SK-N-SH treated with all-trans-retinoic acid at 6 μM for 48 hours (cell line): Measurements from ENCODE around the gene ZFP2.

Source experiments
- ATAC-seq: fragments of 200-7000 bp; cut with Tn5 transposase; 3 replicates; pipeline ENCODE4 v1.9.1; 2020; ENCODE audit warnings: mild to moderate bottlenecking, moderate library complexity
- ARNTL ChIP-seq: fragments of 450-650 bp; formaldehyde crosslinking; IDR thresholded peaks from 2 replicates; pipeline ENCODE4 v1.5.0; 2020; ENCODE audit warnings: low read depth, mild to moderate bottlenecking, moderate library complexity, borderline replicate concordance
- BACH2 ChIP-seq: fragments of 250-450 bp; sonication (Bioruptor Pico); IDR thresholded peaks from 2 replicates; pipeline ENCODE4 v1.9.0; 2021; ENCODE audit warnings: mild to moderate bottlenecking, borderline replicate concordance
- CSDC2 ChIP-seq: fragments of 250-450 bp; sonication (Bioruptor Pico); IDR thresholded peaks from 2 replicates; pipeline ENCODE4 v1.5.0; 2020; ENCODE audit warnings: mild to moderate bottlenecking, moderate library complexity
- ESRRG ChIP-seq: fragments of 250-450 bp; sonication (Bioruptor Pico); IDR thresholded peaks from 2 replicates; pipeline ENCODE4 v1.6.1; 2021; ENCODE audit warnings: mild to moderate bottlenecking
- GLIS3 ChIP-seq: fragments of 250-450 bp; sonication (Bioruptor Pico); IDR thresholded peaks from 2 replicates; pipeline ENCODE4 v1.5.0; 2020; ENCODE audit warnings: mild to moderate bottlenecking, moderate library complexity
- PPARA ChIP-seq: fragments of 250-450 bp; sonication (Bioruptor Pico); IDR thresholded peaks from 2 replicates; pipeline ENCODE4 v1.5.0; 2020; ENCODE audit warnings: mild to moderate bottlenecking, borderline replicate concordance
- RARB ChIP-seq: fragments of 250-450 bp; sonication (Bioruptor Pico); IDR thresholded peaks from 2 replicates; pipeline ENCODE4 v1.8.0; 2021; ENCODE audit warnings: mild to moderate bottlenecking, moderate library complexity
- SNAI2 ChIP-seq: fragments of 250-450 bp; sonication (Bioruptor Pico); IDR thresholded peaks from 2 replicates; pipeline ENCODE4 v1.5.0; 2020; ENCODE audit warnings: mild to moderate bottlenecking, moderate library complexity
- TCF4 ChIP-seq: fragments of 250-450 bp; sonication (Bioruptor Pico); IDR thresholded peaks from 2 replicates; pipeline ENCODE4 v1.8.0; 2021; ENCODE audit warnings: mild to moderate bottlenecking, moderate library complexity, borderline replicate concordance
- TOX ChIP-seq: fragments of 250-450 bp; sonication (Bioruptor Pico); IDR thresholded peaks from 2 replicates; pipeline ENCODE4 v1.8.0; 2021; ENCODE audit warnings: mild to moderate bottlenecking, moderate library complexity, borderline replicate concordance
- ZC3H10 ChIP-seq: fragments of 250-450 bp; sonication (Bioruptor Pico); IDR thresholded peaks from 2 replicates; pipeline ENCODE4 v1.5.1; 2021; ENCODE audit warnings: mild to moderate bottlenecking, moderate library complexity
- ZFP30 ChIP-seq: fragments of 450-650 bp; formaldehyde crosslinking; IDR thresholded peaks from 2 replicates; pipeline ENCODE4 v1.5.0; 2022; ENCODE audit warnings: mild to moderate bottlenecking, moderate library complexity
- ZNF565 ChIP-seq: fragments of 450-650 bp; formaldehyde crosslinking; conservative IDR thresholded peaks from 2 replicates; pipeline ENCODE4 v1.5.0; 2020; ENCODE audit warnings: low read depth, mild to moderate bottlenecking, moderate library complexity
- ZNF70 ChIP-seq: fragments of 450-650 bp; formaldehyde crosslinking; IDR thresholded peaks from 2 replicates; pipeline ENCODE4 v1.5.0; 2020; ENCODE audit warnings: mild to moderate bottlenecking, moderate library complexity
- ZNF8 ChIP-seq: fragments of 450-650 bp; formaldehyde crosslinking; IDR thresholded peaks from 2 replicates; pipeline ENCODE4 v1.5.0; 2020; ENCODE audit warnings: mild to moderate bottlenecking, moderate library complexity
- TF ChIP-seq, protein P1 (sequence below): fragments of 250-450 bp; sonication (Bioruptor Pico); IDR thresholded peaks from 2 replicates; pipeline ENCODE4 v1.5.1; 2020; ENCODE audit warnings: low read depth, mild to moderate bottlenecking, moderate library complexity
- TF ChIP-seq, protein P2 (sequence below): fragments of 250-450 bp; sonication (Bioruptor Pico); IDR thresholded peaks from 2 replicates; pipeline ENCODE4 v1.5.0; 2020; ENCODE audit warnings: mild to moderate bottlenecking, moderate library complexity
- TF ChIP-seq, protein P3 (sequence below): fragments of 250-450 bp; sonication (Bioruptor Pico); IDR thresholded peaks from 2 replicates; pipeline ENCODE4 v1.8.0; 2021; ENCODE audit warnings: low read depth, mild to moderate bottlenecking, moderate library complexity, borderline replicate concordance
- TF ChIP-seq, protein P4 (sequence below): fragments of 250-450 bp; sonication (Bioruptor Pico); IDR thresholded peaks from 2 replicates; pipeline ENCODE4 v1.8.0; 2020; ENCODE audit warnings: mild to moderate bottlenecking, moderate library complexity, borderline replicate concordance

Gene ZFP2

DNA sequence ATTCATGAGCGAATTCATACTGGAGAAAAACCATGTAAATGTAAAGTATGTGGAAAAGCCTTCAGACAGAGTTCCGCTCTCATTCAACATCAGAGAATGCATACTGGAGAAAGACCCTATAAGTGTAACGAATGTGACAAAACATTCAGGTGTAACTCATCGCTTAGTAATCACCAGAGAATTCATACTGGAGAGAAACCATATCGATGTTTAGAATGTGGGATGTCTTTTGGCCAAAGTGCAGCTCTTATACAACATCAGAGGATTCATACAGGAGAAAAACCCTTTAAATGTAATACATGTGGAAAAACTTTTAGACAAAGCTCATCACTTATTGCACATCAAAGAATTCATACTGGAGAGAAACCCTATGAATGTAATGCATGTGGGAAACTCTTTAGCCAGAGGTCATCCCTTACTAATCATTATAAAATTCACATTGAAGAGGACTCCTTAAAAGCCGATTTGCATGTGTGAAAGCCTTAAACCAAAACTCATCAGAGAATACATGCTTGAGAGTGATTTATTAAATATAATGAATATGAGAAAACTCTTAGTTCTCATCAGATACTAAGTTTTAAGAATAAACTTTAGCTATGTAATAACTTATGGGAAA is 11.8 kb upstream of the ZFP2 start:
- TF ChIP-seq ESRRG (CRISPR knock-in tag) = no peak
- TF ChIP-seq PPARA (CRISPR knock-in tag) = no peak
- TF ChIP-seq, all 23 proteins: peak for 0
- no peak for ATAC-seq

DNA sequence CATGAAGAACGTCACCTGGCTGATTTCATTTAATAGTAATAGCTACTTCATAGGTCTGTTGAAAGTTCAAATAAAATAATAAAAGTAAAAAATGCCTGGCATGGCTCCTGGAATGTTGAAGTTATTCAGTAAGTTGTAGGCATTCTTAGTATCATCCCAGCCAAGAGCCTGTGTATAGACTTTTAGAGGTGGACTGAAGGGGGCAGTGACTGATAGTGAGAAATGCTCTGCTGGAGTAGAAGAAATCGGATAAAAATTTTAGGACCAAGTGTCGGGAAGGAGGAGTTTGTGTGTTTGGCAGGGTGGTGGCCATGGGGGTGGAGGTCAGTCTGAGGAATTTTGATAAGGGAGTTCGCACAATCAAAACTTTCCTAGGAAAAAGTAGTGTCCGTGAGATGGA is 3.6 kb downstream of the ZFP2 start:
- TF ChIP-seq, protein P1, sequence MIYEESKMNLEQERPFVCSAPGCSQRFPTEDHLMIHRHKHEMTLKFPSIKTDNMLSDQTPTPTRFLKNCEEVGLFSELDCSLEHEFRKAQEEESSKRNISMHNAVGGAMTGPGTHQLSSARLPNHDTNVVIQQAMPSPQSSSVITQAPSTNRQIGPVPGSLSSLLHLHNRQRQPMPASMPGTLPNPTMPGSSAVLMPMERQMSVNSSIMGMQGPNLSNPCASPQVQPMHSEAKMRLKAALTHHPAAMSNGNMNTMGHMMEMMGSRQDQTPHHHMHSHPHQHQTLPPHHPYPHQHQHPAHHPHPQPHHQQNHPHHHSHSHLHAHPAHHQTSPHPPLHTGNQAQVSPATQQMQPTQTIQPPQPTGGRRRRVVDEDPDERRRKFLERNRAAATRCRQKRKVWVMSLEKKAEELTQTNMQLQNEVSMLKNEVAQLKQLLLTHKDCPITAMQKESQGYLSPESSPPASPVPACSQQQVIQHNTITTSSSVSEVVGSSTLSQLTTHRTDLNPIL (CRISPR knock-in tag) = no peak
- TF ChIP-seq CSDC2 = no peak
- TF ChIP-seq ZNF8 = no peak
- TF ChIP-seq ZFP30 (CRISPR knock-in tag) = no peak
- no peak for TF ChIP-seq TOX (CRISPR knock-in tag)
- no peak for TF ChIP-seq ZNF565 (CRISPR knock-in tag)
- TF ChIP-seq RARB (CRISPR knock-in tag) = no peak
- no peak for TF ChIP-seq ESRRG (CRISPR knock-in tag)
- no peak for TF ChIP-seq ZNF70 (CRISPR knock-in tag)
- TF ChIP-seq BACH2 = no peak
- no peak for TF ChIP-seq GLIS3 (CRISPR knock-in tag)
- TF ChIP-seq ZC3H10 (CRISPR knock-in tag) = no peak
- no peak for ATAC-seq

DNA sequence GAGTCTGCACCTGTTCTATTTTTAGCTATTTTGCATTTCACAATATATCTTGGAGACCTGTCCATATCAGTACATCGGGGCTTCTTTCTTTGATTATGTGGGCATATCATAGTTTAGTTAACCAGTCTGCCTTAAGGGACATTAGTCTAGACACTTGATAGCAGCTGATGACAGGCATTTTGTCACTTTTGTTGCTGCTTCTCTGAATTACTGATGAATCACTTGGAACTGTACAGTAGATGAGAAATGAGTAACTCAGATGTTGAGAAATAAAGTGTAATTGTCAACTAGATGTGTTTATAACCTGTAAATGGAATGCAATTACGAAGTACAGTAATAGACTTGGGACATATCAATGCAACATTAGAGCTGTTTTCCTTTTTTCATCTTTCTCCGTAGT is 7.1 kb downstream of the ZFP2 start:
- no peak for TF ChIP-seq ZC3H10 (CRISPR knock-in tag)
- TF ChIP-seq, protein P2, sequence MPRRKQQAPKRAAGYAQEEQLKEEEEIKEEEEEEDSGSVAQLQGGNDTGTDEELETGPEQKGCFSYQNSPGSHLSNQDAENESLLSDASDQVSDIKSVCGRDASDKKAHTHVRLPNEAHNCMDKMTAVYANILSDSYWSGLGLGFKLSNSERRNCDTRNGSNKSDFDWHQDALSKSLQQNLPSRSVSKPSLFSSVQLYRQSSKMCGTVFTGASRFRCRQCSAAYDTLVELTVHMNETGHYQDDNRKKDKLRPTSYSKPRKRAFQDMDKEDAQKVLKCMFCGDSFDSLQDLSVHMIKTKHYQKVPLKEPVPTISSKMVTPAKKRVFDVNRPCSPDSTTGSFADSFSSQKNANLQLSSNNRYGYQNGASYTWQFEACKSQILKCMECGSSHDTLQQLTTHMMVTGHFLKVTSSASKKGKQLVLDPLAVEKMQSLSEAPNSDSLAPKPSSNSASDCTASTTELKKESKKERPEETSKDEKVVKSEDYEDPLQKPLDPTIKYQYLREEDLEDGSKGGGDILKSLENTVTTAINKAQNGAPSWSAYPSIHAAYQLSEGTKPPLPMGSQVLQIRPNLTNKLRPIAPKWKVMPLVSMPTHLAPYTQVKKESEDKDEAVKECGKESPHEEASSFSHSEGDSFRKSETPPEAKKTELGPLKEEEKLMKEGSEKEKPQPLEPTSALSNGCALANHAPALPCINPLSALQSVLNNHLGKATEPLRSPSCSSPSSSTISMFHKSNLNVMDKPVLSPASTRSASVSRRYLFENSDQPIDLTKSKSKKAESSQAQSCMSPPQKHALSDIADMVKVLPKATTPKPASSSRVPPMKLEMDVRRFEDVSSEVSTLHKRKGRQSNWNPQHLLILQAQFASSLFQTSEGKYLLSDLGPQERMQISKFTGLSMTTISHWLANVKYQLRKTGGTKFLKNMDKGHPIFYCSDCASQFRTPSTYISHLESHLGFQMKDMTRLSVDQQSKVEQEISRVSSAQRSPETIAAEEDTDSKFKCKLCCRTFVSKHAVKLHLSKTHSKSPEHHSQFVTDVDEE = no peak
- TF ChIP-seq SNAI2 (CRISPR knock-in tag) = no peak
- TF ChIP-seq, protein P1 (CRISPR knock-in tag) = no peak

DNA sequence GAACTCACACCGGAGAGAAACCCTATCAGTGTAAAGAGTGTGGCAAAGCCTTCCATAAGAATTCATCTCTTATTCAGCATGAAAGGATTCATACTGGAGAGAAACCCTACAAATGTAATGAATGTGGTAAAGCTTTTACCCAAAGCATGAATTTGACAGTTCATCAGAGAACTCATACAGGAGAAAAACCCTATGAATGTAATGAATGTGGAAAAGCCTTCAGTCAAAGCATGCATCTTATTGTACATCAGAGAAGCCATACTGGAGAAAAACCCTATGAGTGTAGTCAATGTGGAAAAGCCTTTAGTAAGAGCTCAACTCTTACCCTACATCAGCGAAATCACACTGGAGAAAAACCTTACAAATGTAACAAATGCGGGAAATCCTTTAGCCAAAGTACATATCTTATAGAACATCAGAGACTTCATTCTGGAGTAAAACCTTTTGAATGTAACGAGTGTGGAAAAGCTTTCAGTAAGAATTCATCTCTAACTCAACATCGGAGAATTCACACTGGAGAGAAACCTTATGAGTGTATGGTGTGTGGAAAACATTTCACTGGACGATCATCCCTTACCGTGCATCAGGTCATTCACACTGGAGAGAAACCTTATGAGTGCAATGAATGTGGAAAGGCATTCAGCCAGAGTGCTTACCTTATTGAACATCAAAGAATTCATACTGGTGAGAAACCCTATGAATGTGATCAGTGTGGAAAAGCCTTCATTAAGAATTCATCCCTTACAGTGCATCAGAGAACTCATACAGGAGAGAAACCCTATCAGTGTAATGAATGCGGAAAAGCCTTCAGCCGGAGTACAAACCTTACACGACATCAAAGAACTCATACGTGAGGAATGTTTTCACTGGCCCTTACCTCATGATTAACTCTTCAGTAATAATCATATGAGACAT is 36.4 kb downstream of the ZFP2 start:
- ATAC-seq = no peak
- TF ChIP-seq ARNTL (CRISPR knock-in tag) (no peak), SNAI2 (CRISPR knock-in tag) (no peak), CSDC2 (no peak), TOX (CRISPR knock-in tag) (no peak)
- TF ChIP-seq, all 23 proteins: peak for 0

More for the DNA sequence above, 7.1 kb downstream of the ZFP2 start:
- ATAC-seq = no peak

DNA sequence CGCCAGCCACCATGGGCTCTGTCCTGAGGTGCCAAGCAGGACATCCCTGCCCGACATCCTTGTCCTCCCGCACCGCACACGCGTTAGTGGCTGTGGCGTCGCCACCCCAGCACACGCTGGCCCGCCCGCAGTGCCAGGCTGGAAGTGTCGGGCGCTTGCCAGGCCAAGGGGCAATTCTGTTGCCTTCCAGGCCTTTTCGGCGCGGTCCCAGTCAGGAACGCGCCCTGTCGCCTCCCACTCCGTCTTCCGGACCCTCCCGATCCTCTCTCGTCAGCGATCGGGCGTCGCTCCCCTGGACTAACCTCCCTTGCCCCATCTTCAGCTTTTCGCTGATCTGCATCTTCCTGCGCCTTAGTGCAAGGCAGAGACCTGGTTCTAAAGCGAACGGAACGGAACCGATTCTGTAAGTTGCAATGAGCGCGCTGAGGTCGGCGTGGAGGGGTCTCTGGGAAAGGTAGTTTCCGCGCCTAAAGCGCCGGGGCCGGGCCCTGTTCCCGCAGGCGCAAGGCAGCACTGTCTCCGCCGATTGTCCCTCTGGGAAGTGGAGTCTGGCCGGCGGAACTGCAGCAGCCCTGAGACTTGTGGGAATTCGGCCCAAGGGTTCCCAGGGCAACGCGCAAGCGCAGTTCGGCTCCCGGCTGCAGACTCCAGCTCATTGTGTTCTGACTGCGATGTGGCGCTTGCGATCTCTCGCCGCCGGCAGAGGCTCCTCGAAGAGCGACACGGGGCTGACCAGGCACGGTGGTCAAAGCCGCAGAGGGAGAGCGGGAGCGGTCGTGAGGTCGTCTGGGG is 45.1 kb downstream of the ZFP2 start, which contains the start of gene ZNF454:
TSS of gene ZNF454 (plus strand) at position 630 of the 792 bp plus-strand sequence. CDS start 1,594 bp downstream, outside the sequence.
- peak; percentile 56; the same call in 2 of the 3 replicates for ATAC-seq
- no peak for TF ChIP-seq TCF4
- TF ChIP-seq RARB (CRISPR knock-in tag) = no peak
- TF ChIP-seq, protein P3, sequence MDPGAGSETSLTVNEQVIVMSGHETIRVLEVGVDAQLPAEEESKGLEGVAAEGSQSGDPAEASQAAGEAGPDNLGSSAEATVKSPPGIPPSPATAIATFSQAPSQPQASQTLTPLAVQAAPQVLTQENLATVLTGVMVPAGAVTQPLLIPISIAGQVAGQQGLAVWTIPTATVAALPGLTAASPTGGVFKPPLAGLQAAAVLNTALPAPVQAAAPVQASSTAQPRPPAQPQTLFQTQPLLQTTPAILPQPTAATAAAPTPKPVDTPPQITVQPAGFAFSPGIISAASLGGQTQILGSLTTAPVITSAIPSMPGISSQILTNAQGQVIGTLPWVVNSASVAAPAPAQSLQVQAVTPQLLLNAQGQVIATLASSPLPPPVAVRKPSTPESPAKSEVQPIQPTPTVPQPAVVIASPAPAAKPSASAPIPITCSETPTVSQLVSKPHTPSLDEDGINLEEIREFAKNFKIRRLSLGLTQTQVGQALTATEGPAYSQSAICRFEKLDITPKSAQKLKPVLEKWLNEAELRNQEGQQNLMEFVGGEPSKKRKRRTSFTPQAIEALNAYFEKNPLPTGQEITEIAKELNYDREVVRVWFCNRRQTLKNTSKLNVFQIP = no peak
- TF ChIP-seq ZNF565 (CRISPR knock-in tag) = no peak
- no peak for TF ChIP-seq ZNF8
- TF ChIP-seq, protein P1 (CRISPR knock-in tag) = no peak
- TF ChIP-seq SNAI2 (CRISPR knock-in tag) = no peak
- TF ChIP-seq ZFP30 (CRISPR knock-in tag) = no peak
- TF ChIP-seq TOX (CRISPR knock-in tag) = no peak
- TF ChIP-seq, protein P4, sequence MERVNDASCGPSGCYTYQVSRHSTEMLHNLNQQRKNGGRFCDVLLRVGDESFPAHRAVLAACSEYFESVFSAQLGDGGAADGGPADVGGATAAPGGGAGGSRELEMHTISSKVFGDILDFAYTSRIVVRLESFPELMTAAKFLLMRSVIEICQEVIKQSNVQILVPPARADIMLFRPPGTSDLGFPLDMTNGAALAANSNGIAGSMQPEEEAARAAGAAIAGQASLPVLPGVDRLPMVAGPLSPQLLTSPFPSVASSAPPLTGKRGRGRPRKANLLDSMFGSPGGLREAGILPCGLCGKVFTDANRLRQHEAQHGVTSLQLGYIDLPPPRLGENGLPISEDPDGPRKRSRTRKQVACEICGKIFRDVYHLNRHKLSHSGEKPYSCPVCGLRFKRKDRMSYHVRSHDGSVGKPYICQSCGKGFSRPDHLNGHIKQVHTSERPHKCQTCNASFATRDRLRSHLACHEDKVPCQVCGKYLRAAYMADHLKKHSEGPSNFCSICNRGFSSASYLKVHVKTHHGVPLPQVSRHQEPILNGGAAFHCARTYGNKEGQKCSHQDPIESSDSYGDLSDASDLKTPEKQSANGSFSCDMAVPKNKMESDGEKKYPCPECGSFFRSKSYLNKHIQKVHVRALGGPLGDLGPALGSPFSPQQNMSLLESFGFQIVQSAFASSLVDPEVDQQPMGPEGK (CRISPR knock-in tag) = no peak
